HepG2 (cell line): ENCODE data around the gene MBLAC1. TPM values are rescaled to one million over a fixed set of nuclear protein-coding genes. Genes with fewer than 3 reads are reported as not detected.

Experiments used
- AHDC1 ChIP-seq: sonication (generic); formaldehyde crosslinking; IDR thresholded peaks from 2 replicates; pipeline ENCODE4 v1.5.1; 2020; ENCODE audit warnings: mild to moderate bottlenecking, missing genetic modification reagents, borderline replicate concordance
- FOXK2 ChIP-seq: fragments of 450-650 bp; IDR thresholded peaks from 2 replicates; pipeline ENCODE4 v1.6.1; 2016
- GABPB1 ChIP-seq: IDR thresholded peaks from 2 replicates; pipeline ENCODE4 v1.6.1; 2016; ENCODE audit warnings: mild to moderate bottlenecking, missing genetic modification reagents, moderate library complexity, missing compliant biosample characterization
- GFI1 ChIP-seq: sonication (generic); formaldehyde crosslinking; IDR thresholded peaks from 2 replicates; pipeline ENCODE4 v1.5.0; 2020; ENCODE audit warnings: missing genetic modification reagents, mild to moderate bottlenecking, borderline replicate concordance
- HOXA7 ChIP-seq: sonication (generic); formaldehyde crosslinking; IDR thresholded peaks from 2 replicates; pipeline ENCODE4 v1.8.1; 2022; ENCODE audit warnings: mild to moderate bottlenecking, missing genetic modification reagents, moderate library complexity
- KLF16 ChIP-seq, 2 experiments: sonication (generic) in 1 of 2; formaldehyde crosslinking in 1 of 2; IDR thresholded peaks; 2 replicates each; pipeline versions ENCODE4 v1.6.1 to v1.8.0; 2016 to 2023; ENCODE audit warnings: missing genetic modification reagents in 2 of 2, missing compliant biosample characterization in 1 of 2
- RBM22 ChIP-seq: fragments of 200-400 bp; formaldehyde crosslinking; optimal IDR thresholded peaks from 2 replicates; pipeline ENCODE3; 2017; ENCODE audit warnings: mild to moderate bottlenecking, low read length, moderate library complexity
- SP1 ChIP-seq, 2 experiments: fragments of 450-650 bp in 1 of 2; sonication (generic) in 1 of 2; formaldehyde crosslinking in 1 of 2; IDR thresholded peaks; 2 replicates each; pipeline versions ENCODE4 v1.4.0 to v1.6.1; 2016 to 2020; ENCODE audit warnings: missing genetic modification reagents in 1 of 2
- STAT5B ChIP-seq: sonication (generic); formaldehyde crosslinking; IDR thresholded peaks from 2 replicates; pipeline ENCODE4 v1.4.0; 2020; ENCODE audit warnings: missing genetic modification reagents
- TAF1 ChIP-seq: sonication (generic); formaldehyde crosslinking; IDR thresholded peaks from 2 replicates; pipeline ENCODE4 v1.4.0; 2020; ENCODE audit warnings: missing genetic modification reagents
- TARDBP ChIP-seq: sonication (generic); formaldehyde crosslinking; IDR thresholded peaks from 2 replicates; pipeline ENCODE4 v1.8.0; 2022; ENCODE audit warnings: mild to moderate bottlenecking, missing genetic modification reagents
- XRCC5 ChIP-seq: fragments of 200-400 bp; formaldehyde crosslinking; optimal IDR thresholded peaks from 2 replicates; pipeline ENCODE3; 2017; ENCODE audit warnings: mild to moderate bottlenecking, low read length
- ZC3H4 ChIP-seq: sonication (generic); formaldehyde crosslinking; IDR thresholded peaks from 2 replicates; pipeline ENCODE4 v1.4.0; 2020; ENCODE audit warnings: missing genetic modification reagents, borderline replicate concordance
- ZNF143 ChIP-seq: sonication (generic); formaldehyde crosslinking; IDR thresholded peaks from 2 replicates; pipeline ENCODE4 v1.4.0; 2020; ENCODE audit warnings: missing genetic modification reagents
- ZNF225 ChIP-seq: sonication (generic); formaldehyde crosslinking; IDR thresholded peaks from 2 replicates; pipeline ENCODE4 v1.4.0; 2020; ENCODE audit warnings: mild to moderate bottlenecking, missing genetic modification reagents
- ZNF382 ChIP-seq: sonication (generic); formaldehyde crosslinking; IDR thresholded peaks from 2 replicates; pipeline ENCODE4 v1.5.0; 2020; ENCODE audit warnings: missing genetic modification reagents, mild to moderate bottlenecking, borderline replicate concordance
- ZNF615 ChIP-seq: sonication (generic); formaldehyde crosslinking; IDR thresholded peaks from 2 replicates; pipeline ENCODE4 v1.5.0; 2020; ENCODE audit warnings: mild to moderate bottlenecking, missing genetic modification reagents, borderline replicate concordance
- ZNF639 ChIP-seq: conservative IDR thresholded peaks from 2 replicates; pipeline ENCODE4 v1.6.1; 2018; ENCODE audit warnings: missing genetic modification reagents
- polyA plus RNA-seq, 8 experiments: library from polyadenylated mRNA; depleted of rRNA in 3 of 8; stranded (reverse) in 7 of 8; unstranded in 1 of 8; fragments of >200 nt; fragmentation: Illumina TruSeq in 4 of 8; extraction: Trizol in 4 of 8; gene quantifications; 2 replicates each; pipeline versions ENCODE4 v1.2.1 to v1.2.3, GENCODE V29; 2011 to 2016; ENCODE audit warnings: low read depth in 4 of 8, missing spikeins in 1 of 8, mixed read lengths in 1 of 8; ENCODE audit not compliant: insufficient read depth in 1 of 8
- total RNA-seq, 5 experiments: library from RNA; depleted of rRNA; stranded (reverse); fragments of >200 nt; fragmentation: Illumina TruSeq; extraction: Trizol; gene quantifications; 2 replicates each; pipeline ENCODE4 v1.2.3, GENCODE V29; 2016; ENCODE audit warnings: low read depth in 1 of 5
- TF ChIP-seq, protein P1 (sequence below): sonication (generic); formaldehyde crosslinking; IDR thresholded peaks from 2 replicates; pipeline ENCODE4 v1.5.0; 2020; ENCODE audit warnings: mild to moderate bottlenecking, missing genetic modification reagents

The MBLAC1 gene
- total and polyA plus RNA-seq, 2 of the 13 experiments (the other 11 are each of a cell fraction or from before 2014, with no cell fraction given) = 0.79 to 2.1 TPM

GRCh38 chr7:100148559-100149328, 22.0 kb downstream of the MBLAC1 start, which contains the start of gene LAMTOR4 (continued):
- TF ChIP-seq ZNF639 (CRISPR knock-in tag) (peak; percentile 52; the same call in 1 of the 2 replicates), XRCC5 (peak; percentile 85), TAF1 (peak; percentile 72), HOXA7 (CRISPR knock-in tag) (no peak), ZNF615 (CRISPR knock-in tag) (no peak; the same call in 1 of the 2 replicates), AHDC1 (CRISPR knock-in tag) (no peak), ZC3H4 (0 out of 2 replicates have a peak, but pooled peaks have one; percentile 55), ZNF382 (no peak), ZNF143 (0 out of 2 replicates have a peak, but pooled peaks have one; percentile 16), GFI1 (no peak; the same call in 1 of the 2 replicates), KLF16 (CRISPR knock-in tag; IDR thresholded peaks at IDR 0.05) (peak in 1 of 2 experiments; percentile 51; a peak in 1 of 4 replicates), ZNF225 (CRISPR knock-in tag) (no peak; the same call in 1 of the 2 replicates), TARDBP (CRISPR knock-in tag) (peak; percentile 42; the same call in 1 of the 2 replicates), RBM22 (no peak), SP1 (IDR thresholded peaks at IDR 0.05) (no peak), SP1 (CRISPR knock-in tag; IDR thresholded peaks at IDR 0.05) (peak; percentile 92), GABPB1 (CRISPR knock-in tag) (peak; percentile 89), FOXK2 (no peak), STAT5B (CRISPR knock-in tag) (0 out of 2 replicates have a peak, but pooled peaks have one; percentile 78)
- TF ChIP-seq, protein P1, sequence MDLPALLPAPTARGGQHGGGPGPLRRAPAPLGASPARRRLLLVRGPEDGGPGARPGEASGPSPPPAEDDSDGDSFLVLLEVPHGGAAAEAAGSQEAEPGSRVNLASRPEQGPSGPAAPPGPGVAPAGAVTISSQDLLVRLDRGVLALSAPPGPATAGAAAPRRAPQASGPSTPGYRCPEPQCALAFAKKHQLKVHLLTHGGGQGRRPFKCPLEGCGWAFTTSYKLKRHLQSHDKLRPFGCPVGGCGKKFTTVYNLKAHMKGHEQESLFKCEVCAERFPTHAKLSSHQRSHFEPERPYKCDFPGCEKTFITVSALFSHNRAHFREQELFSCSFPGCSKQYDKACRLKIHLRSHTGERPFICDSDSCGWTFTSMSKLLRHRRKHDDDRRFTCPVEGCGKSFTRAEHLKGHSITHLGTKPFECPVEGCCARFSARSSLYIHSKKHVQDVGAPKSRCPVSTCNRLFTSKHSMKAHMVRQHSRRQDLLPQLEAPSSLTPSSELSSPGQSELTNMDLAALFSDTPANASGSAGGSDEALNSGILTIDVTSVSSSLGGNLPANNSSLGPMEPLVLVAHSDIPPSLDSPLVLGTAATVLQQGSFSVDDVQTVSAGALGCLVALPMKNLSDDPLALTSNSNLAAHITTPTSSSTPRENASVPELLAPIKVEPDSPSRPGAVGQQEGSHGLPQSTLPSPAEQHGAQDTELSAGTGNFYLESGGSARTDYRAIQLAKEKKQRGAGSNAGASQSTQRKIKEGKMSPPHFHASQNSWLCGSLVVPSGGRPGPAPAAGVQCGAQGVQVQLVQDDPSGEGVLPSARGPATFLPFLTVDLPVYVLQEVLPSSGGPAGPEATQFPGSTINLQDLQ = no peak
